IPS-20b (cell line): Measurements from ENCODE around the gene TSPAN15.

Experiments
- H3K27ac ChIP-seq: one replicate; pipeline ENCODE4 v1.5.1; 2013; ENCODE audit warnings: low read length
- H3K27me3 ChIP-seq: 2 replicates; pipeline ENCODE4 v1.6.1; 2013; ENCODE audit warnings: mild to moderate bottlenecking, low read length, inconsistent platforms; ENCODE audit not compliant: insufficient read depth
- H3K36me3 ChIP-seq: 2 replicates; pipeline ENCODE4 v1.6.1; 2013; ENCODE audit warnings: low read depth, mild to moderate bottlenecking, inconsistent platforms, low read length, moderate library complexity; ENCODE audit not compliant: insufficient read depth
- H3K4me1 ChIP-seq: 2 replicates; pipeline ENCODE4 v1.6.1; 2013; ENCODE audit warnings: mild to moderate bottlenecking, control low read depth, inconsistent platforms, low read length, moderate library complexity; ENCODE audit not compliant: insufficient read depth
- H3K4me3 ChIP-seq: 2 replicates; pipeline ENCODE4 v1.5.1; 2013; ENCODE audit warnings: mild to moderate bottlenecking, low read length, inconsistent platforms
- H3K9ac ChIP-seq: 2 replicates; pipeline ENCODE4 v1.6.1; 2013; ENCODE audit warnings: low read depth, mild to moderate bottlenecking, inconsistent platforms, low read length, moderate library complexity
- H3K9me3 ChIP-seq: 2 replicates; pipeline ENCODE4 v1.6.1; 2013; ENCODE audit warnings: mild to moderate bottlenecking, low read depth, low read length, inconsistent platforms; ENCODE audit not compliant: insufficient read depth

Gene TSPAN15

DNA sequence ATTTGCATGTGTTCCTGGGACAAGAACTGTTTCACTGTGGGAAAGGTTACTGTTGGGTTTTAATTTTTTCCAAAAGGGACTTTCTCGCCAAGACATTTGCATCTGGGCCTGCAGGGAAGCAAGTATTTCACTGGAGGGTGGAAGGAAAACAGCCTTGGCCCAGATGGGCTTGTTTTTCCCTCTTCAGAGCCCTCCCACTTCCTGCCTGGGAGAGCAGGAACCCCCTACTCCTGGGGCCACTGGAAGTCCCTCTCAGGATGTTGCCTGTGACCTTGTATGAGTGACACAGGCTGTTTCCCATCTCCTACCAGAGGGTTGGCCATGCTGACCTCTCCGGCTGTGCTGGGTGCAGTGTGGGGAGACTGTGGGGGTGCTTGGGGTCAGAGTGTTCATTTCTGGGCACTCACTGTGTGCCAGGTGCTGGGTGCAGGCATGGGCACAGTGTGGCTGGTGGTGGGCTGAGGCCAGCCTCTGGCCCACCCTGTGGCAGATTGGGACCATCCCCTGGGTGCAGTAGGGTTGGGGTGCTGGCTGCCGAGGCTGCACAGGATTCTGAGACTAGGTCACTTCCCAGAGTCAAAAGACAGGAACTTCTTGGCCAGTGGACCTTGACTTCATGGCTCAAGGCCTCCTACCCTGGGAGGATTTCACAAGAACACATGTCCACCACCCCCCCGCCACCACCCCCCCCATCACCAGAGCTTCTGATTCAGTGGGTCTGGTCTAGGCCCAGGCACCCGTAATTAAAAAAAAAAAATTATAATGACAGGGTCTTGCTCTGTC, 10.2 kb downstream of the TSPAN15 start:
- no peaks in the 10 kb centered on the region for H3K36me3 ChIP-seq
- H3K4me1 ChIP-seq = no peaks in the 10 kb centered on the region
- H3K9me3 ChIP-seq = no peaks in the 10 kb centered on the region
- H3K9ac ChIP-seq = no peak overlapping the region
- no peaks in the 10 kb centered on the region; the same call in 1 of the 2 replicates for H3K27me3 ChIP-seq
- no peak overlapping the region for H3K27ac ChIP-seq
- H3K4me3 ChIP-seq = no peak overlapping the region

DNA sequence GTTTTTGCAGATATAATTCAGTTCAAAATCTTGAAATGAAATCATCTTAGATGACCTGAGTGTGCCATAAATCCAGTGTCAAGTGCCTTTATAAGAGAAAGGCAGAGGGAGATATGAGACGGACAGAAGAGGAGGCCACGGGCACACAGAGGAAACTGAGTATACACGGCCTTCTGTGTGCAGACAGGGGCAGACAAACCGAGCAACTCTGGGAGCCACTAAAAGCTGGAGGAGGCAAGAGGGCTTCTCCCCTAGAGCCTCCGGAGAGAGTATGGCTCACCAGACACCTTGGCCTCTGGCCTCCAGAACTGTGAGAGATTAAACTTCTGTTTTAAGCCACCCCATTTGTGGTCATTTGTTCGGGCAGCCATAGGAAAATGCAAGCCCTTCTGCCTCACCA, 12.6 kb downstream of the TSPAN15 start:
- H3K4me1 ChIP-seq = peaks cover 6% of the 10 kb centered on the region; the same call in 1 of the 2 replicates
- H3K27me3 ChIP-seq = no peaks in the 10 kb centered on the region
- no peak overlapping the region for H3K4me3 ChIP-seq
- no peak overlapping the region for H3K9ac ChIP-seq
- no peak overlapping the region for H3K27ac ChIP-seq
- H3K36me3 ChIP-seq = no peaks in the 10 kb centered on the region
- no peaks in the 10 kb centered on the region for H3K9me3 ChIP-seq

DNA sequence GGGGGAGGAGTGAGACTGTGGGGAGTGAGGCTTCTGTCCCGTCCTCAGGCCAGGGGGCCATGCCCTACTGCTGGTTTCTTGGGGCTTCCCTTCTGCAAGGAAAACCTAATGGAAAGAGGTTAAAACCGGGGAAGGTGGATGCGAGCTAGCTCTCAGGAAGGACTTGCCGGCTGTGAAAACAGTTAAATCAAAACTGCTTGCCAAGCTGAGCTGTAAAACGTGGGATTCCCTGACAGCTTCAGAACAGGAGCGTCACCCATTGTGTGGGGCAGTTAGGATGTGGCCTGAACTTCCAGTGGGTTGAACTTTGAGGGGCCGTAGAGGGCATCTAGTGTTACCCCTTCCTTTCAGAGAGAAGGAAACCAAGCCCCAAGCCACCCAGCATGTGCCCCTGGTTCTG, 13.1 kb downstream of the TSPAN15 start:
- Histone ChIP-seq H3K4me3 (no peak overlapping the region), H3K36me3 (no peaks in the 10 kb centered on the region), H3K9ac (no peak overlapping the region), H3K27ac (no peak overlapping the region), H3K27me3 (no peaks in the 10 kb centered on the region), H3K4me1 (peaks cover 9% of the 10 kb centered on the region; the same call in 1 of the 2 replicates), H3K9me3 (no peaks in the 10 kb centered on the region)

DNA sequence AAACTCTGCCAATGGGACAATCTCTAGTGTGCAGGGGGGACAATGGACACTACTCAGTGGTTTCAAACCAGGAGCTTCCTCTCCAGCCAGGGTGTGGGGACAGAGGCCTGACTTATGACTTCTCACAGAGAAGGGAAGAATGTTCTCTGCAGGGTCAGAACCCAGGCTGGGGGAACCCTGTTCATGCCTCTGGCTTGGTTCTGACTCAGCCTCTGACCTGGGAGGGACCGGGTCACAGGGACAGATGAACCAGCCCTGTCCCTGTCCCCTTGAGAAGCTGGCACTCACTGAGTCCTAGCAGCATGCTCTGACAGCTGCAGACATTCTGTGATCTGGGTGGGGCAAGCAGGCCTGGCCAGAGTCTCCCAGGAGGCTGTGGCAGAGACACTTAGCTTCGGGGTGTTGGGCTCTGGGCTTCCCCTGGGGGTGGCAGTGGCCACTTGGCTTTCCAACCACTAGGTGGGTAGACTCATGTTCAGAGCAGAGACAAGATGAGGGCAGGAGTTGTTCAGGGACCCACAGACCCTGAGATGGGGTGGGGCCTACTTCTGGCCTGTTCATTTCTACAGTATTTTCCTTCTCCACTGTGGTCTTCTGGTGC, 13.6 kb downstream of the TSPAN15 start:
- Histone ChIP-seq H3K36me3 (no peaks in the 10 kb centered on the region), H3K27me3 (no peaks in the 10 kb centered on the region), H3K9ac (no peak overlapping the region), H3K27ac (no peak overlapping the region), H3K4me3 (no peak overlapping the region), H3K4me1 (peaks cover 9% of the 10 kb centered on the region; the same call in 1 of the 2 replicates), H3K9me3 (no peaks in the 10 kb centered on the region)

DNA sequence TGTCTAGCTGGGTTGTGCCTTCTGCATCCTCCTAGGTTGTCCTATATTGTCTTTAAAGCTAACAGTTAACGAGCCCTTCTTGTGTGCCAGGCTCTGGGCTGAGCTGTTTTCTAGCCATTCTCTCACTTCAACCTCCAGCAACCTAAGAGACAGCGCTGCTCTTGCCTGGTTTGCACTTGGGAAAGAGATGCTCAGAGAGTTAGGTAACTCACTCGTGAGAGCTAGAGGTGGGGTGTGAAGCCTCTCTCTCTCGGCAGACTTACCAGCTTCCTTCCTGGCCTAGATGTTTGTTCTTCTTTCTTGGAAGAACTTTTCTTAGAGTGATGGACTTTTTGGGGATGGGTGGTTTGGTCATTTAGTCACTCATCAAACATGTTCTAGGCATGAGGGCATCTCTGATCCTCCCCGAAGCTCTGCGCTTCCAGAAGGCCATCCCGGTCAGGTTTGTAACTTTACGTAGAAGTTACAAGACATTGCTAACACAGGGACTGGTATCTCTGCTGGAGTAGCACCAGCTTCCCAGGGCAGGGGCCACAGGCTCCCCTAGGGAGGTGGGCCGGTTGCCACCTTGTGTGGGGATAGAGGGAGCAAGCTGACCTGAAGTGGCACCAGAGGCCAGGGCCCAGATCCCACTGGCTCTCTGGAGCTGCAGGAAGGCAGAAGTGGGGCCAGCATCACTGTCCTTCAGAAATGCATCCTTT, 14.3 kb downstream of the TSPAN15 start:
- H3K4me3 ChIP-seq = no peak overlapping the region
- no peaks in the 10 kb centered on the region for H3K27me3 ChIP-seq
- H3K9me3 ChIP-seq = no peaks in the 10 kb centered on the region
- H3K4me1 ChIP-seq = peaks cover 9% of the 10 kb centered on the region; the same call in 1 of the 2 replicates
- no peaks in the 10 kb centered on the region for H3K36me3 ChIP-seq
- H3K9ac ChIP-seq = no peak overlapping the region
- no peak overlapping the region for H3K27ac ChIP-seq

DNA sequence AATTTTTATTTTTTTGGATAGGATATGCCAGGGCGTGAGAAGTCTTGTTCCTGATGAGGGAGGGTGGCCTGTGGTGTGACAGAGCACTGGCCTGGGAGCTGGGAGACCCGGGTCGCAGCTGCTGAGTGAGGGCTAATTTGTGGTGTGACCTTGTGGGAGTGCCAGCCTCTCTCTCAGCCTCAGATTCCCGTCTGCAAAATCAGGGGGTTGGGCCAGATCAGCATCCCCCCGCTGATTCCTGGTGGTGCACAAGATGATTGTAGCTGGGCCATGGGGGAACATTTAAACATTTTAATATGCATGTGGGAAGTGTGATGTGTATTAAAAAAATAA, 14.9 kb downstream of the TSPAN15 start:
- Histone ChIP-seq H3K27ac (no peak overlapping the region), H3K27me3 (no peaks in the 10 kb centered on the region), H3K9me3 (no peaks in the 10 kb centered on the region), H3K9ac (no peak overlapping the region), H3K36me3 (no peaks in the 10 kb centered on the region), H3K4me3 (no peak overlapping the region), H3K4me1 (peaks cover 9% of the 10 kb centered on the region; the same call in 1 of the 2 replicates)

DNA sequence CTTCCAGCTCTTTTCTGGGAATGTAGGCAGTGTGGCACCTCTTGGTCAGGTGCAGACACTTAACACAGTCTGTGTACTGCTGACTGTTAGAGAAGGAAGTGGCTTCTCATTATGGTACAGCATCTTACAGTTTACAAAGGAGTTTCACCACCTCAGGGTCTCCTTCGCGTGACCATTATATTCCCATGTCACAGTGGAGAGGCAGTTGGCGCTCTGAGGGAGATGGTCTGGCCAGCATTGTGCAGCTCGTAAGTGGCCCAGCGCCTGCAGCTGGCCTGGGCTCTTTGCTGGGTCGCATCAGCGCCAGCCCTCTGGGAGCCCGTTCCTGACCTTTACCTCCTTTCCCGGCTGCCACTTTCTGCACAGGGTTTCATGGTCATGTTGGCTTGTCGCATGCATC, 15.4 kb downstream of the TSPAN15 start:
- Histone ChIP-seq H3K4me1 (peaks cover 9% of the 10 kb centered on the region; the same call in 1 of the 2 replicates), H3K4me3 (no peak overlapping the region), H3K9ac (no peak overlapping the region), H3K27ac (no peak overlapping the region), H3K9me3 (no peaks in the 10 kb centered on the region), H3K36me3 (no peaks in the 10 kb centered on the region), H3K27me3 (no peaks in the 10 kb centered on the region)

DNA sequence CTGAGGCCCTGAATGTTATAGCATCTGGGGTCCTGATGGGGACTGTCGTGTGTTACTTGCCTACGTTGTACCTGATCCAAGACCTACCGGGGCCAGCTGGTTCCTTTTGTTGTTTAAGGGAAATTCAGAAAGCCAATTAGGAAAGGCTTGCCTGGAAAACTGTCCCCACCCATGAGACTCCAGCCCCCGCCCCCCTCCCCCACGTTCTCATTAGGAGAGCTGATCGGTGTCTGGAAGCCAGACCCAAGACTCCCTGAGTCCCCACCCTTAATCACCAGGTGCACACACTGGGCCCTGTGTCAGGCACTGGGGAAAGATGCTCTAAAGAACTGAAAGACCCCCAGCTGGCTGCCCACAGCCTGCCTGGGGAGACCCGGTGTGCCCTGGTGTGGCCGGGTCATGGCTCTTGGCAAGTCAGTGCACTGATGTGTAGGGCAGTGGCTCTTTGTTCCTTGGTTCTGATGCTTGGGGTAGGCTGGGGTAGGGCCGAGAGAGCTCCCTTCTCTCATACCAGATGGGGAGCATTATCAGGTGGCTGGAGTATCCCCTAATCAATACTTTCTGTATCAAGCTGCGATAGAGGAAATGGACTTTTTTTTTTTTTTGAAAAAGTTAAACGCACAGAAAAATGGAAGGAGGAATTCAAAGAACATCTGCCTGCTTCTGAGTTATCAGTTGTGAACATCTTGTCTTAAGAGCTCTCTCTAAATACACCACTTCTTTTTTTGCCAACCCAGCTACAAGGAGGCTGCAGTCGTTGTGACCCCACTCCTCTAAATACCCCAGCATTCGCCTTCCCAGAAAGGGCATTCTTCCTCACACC, 16.9 kb downstream of the TSPAN15 start:
- H3K9ac ChIP-seq = no peak overlapping the region
- H3K36me3 ChIP-seq = no peaks in the 10 kb centered on the region
- H3K4me1 ChIP-seq = peaks cover 9% of the 10 kb centered on the region; the same call in 1 of the 2 replicates
- no peak overlapping the region for H3K27ac ChIP-seq
- no peaks in the 10 kb centered on the region for H3K9me3 ChIP-seq
- H3K4me3 ChIP-seq = no peak overlapping the region
- no peaks in the 10 kb centered on the region for H3K27me3 ChIP-seq

DNA sequence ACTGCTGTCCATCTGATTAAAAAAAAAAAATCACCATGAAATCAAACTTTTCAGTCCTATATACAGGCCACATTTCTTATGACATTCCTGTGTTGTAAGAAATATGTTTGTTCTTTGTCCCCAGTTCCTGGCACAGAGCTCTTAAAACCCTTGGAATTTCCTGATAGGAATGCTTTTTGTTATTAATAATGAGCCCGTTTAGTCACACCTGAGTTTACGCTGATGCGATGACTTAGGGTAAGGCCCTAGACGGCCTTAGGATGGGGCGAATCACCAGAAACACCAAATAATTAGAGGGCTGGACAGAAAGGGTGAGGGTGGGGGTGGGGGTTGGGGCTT, 17.5 kb downstream of the TSPAN15 start:
- Histone ChIP-seq H3K27ac (no peak overlapping the region), H3K36me3 (no peaks in the 10 kb centered on the region), H3K9me3 (no peaks in the 10 kb centered on the region), H3K4me3 (no peak overlapping the region), H3K27me3 (no peaks in the 10 kb centered on the region), H3K4me1 (peaks cover 9% of the 10 kb centered on the region; the same call in 1 of the 2 replicates), H3K9ac (no peak overlapping the region)

DNA sequence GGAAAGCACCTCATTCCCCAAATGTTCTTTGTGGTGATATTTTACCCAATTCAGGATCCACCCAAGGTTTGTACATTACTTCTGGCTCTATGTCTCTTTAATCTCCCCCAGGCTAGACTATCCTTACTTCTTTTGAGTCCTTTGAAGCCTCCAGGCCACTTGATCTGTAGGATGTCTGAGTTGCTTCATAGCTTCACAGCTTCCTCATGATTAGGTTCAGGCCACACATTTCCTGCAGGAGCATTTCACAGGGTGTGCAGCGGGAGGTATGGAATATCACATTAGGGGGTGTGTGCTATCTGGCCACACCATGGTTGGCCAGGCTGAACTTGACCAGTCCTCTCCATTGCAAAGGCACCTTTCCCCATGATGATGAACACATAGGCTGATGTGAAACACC, 18.7 kb downstream of the TSPAN15 start:
- Histone ChIP-seq H3K4me1 (peaks cover 9% of the 10 kb centered on the region; the same call in 1 of the 2 replicates), H3K9ac (no peak overlapping the region), H3K36me3 (no peaks in the 10 kb centered on the region), H3K27me3 (no peaks in the 10 kb centered on the region), H3K4me3 (no peak overlapping the region), H3K9me3 (no peaks in the 10 kb centered on the region), H3K27ac (no peak overlapping the region)
